NCI-H526 (cell line): ENCODE results near the gene GLIS1.
"Not testable (repeated sequence)": the region's sequence is repeated elsewhere in the genome, so short reads cannot be mapped to it uniquely, and the experiment has no call there.

Experiments
- DNase-seq, 2 experiments: peaks; one replicate each; lab custom pipeline; 2025; lab: John Stamatoyannopoulos, UW

GLIS1 gene

GRCh38 chr1:53561503-53562105 lies 177.4 kb downstream of the GLIS1 start:
- no peak for DNase-seq

DNA sequence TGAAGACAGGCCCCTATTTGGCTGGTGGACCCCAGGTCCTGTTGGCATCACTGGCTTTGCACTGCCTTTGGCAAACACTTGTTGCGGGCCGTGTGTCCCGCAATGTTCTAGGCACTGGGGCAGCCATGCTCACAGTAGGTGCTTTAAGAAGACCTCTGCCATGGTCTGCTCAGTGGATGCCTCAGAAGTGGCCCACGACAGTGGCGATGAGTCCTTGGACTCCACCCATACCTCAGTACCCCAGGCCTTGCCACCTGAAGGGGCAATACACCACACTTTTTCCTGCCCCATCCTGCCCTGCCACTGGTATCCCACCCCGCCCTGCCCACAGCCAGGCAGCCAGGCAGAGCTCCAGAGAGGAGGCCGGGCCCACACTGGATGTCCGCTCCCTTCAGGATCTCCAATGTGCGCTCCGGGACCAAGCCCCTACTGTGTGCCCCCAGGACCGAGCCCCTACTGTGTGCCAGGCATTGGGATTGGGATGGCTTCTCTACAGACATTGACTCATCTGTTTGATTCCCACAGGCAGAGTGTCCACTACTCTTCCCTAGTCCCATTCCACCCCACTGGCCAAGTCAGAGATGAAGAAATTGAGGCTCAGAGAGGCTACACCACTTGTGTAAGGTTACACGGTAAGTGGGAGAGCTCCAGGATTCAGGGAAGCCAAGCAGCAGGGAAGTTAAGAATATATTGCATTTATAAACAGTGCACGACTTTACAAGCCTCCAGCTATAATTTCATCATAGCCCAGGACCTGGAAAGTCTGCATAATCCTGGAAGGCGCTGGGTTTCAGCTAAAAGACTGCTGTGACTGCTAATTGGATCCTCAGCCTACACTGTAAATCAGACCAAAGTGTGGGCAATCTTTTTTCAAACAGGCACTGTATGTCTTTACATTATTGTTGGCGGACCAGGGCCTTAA lies 178.1 kb downstream of the GLIS1 start:
- no peak for DNase-seq

GRCh38 chr1:53559854-53560580 lies 178.9 kb downstream of the GLIS1 start:
- no peak for DNase-seq

- DNase-seq, result no peak
These were observed 179.6 kb downstream of the GLIS1 start for GRCh38 chr1:53559391-53559815.

DNA sequence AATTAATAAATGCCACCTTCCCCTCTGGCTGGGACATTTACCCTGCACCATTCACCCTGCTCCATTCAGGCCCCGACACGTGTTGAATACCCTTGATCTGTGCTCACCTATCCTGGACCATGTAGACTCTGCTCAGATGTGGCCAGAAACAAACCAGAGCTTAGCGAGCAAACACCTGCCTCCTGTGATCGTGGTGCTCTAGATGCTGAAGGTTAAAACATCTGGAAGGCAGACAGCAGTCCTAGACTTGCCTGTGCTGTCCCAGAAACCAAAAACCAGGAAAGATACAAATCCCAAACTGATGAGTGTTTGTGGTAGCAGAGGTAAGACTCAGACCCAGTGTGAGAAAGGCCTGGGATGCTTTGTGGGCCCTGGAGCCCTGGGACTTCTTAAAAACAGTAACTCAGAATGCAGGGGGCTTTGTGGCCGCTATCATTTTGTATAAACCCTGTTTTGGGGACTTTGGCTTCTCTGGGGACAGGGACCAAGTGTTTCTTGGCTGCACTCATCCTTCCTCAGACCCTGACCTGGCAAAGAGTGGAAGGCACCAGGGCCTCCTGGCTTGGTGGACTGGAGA lies 180.1 kb downstream of the GLIS1 start:
- DNase-seq, result no peak

DNA sequence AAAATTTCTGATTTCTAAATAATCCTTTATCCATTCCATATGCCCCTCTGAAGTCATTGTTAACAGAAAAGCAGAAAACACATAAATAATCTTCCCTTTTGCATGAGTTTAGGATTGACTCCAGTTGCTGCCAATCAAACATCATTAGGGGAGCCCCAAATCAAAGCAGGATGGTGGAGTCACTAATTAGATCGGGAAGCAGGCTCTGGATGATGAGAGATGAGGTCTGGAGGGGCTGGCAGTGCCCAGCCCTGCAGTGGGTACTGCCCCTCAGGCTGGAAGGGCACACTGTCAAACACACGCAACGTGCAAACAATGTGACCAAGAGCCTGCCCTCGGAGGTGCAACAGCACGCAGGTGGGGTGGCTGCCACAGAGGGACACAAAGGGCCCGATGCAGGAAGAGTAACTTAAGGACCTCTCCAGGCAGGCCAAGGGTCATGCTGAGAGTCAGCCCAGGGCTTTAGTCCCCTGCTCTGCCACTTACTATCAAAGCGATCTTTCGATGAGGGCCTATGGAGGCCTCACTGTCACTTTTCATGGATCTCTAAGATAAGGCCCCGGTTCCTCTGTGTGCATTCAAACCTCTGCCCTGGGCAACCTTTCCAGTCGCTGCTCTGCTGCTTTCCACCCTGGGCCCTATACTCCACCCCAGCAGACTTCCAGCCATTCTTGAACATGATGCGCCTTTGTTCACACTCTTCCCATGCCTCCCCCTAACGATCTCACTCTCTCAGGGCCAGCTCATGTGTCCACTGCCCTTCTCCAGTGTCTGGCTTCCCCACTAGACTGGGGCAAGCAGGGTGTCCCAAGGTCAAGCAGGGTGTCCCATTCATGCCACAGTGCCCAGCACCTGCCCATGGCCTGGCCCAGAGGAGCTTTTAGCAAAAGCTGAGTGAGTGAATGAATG lies 180.9 kb downstream of the GLIS1 start:
- DNase-seq, result no peak

- no peak for DNase-seq
These were observed 181.6 kb downstream of the GLIS1 start for GRCh38 chr1:53557369-53557768.

DNA sequence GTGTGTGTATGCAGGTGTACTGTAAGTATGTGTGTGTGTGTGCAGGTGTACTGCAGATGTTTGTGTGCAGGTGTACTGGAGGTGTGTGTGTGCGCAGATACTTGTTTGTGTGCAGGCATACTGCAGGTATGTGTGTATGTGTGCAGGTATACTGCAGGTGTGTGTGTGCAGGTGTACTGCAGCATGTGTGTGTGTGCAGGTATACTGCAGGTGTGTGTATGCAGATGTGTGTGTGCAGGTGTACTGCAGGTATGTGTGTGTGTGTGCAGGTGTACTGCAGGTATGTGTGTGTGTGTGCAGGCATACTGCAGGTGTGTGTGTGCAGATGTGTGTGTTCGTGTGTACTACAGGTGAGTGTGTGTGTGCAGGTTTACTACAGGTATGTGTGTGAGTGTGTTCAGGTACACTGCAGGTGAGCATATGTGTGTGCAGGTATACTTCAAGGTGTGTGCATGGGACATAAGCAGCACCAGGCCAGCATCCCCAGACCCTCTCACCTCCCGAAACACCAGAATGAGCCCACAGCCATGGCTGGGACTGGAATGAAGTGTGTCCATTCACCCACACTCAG lies 182.2 kb downstream of the GLIS1 start:
- DNase-seq, result no peak

GRCh38 chr1:53555620-53556326 lies 183.2 kb downstream of the GLIS1 start:
- not testable (repeated sequence) for DNase-seq

DNA sequence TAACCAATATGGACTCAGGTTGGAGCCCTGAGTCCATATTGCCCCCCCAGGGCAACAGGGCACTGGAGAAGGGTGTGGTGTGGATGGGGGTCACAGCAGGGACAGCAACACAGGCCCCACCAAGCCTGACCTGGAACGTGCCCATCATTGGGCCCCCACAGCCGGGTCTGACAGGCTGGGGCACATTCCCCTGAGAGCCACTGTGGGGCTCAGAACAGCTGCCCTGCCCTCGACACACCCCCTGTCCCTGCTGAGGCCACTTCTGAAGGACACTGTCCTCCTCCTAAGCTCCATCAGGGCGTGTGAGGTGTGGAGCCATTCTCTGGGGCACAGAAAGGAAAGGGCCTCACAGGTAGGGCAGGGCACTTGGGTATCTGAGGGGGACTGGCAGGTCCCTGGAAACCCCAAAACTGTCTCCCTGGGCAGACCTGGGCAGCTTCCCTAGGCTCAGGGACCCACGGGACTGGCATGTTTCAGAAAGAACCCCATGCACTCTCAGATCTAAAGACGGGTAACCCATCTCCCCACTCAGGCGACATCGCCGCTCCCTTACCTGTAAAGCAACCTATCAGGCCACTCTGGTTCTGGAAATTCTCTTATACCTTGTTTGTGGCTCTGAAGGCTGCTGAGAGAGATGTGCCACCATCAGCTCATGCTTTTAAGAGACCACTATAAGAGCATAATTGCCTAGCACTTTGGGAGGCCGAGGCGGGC lies 184.2 kb downstream of the GLIS1 start:
- no peak for DNase-seq

DNA sequence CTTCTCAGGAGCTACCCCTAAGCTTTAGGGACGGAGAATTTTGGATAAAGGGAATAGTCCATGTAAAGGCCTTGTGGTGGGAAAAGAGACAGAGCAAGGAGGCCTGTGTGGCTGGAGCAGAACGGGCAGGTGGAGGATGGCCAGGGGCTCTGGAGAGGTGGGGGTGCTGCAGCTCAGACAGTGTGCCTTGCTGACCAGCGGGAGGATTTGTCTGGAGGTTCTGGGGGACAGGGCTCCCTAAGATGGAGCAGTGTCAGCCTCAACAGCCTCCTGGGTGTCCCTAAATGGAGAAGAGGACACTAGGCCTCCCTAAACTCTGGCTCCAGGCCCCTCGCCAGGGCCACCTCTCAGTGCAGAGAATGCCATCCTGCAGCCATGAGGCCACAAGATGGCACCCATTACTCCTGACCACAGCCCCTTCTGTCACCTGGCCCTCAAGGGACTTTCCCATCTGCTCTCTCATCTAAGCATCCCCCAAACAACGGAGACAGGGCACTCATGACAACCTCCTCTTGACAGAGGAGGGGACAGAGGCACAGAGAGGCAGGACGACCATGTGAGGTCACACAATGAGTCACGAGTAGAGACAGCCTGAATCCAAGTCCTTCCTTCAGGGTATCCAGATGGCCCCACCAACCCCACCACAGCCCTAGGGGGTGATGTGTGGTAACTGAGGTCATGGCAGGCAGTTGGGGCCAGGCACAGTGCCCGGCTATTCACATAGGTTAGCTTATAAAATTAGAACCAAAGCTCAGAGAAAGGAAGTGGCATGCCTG lies 185.0 kb downstream of the GLIS1 start:
- DNase-seq, result no peak

DNA sequence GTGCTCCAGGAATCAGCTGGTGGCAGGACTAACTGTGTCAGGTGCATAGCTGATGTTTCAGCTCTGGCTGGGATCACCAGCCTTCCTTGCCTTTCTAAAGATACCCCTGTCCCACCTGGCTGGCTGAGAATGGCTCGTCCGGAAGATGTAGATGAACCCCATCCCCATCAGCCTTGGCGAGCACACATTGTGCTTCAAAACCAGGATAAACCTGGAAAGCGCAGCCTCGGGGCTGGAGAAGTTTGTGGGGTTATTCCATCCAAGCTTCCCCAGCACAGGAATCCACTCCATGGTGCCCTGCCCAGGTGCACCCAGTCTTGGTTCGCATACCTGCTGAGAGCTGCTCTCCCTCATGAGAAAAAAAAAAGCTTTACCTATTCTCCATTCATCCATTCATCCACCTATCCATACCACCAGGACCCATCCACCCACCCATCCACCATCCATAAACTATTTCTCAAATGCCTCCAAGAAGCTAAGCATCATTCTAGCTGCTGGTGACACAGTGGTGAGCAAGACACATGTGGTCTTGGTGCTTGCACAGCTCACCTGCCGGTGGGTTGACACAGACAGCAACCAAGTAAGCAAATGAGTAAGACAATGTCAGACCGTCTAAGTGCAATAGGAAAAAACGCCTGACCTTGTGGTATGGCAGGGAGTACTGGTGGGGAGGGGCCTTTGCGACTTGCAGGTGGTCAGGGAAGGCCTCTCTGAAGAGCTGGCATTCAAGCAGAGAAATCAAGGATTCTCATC lies 185.8 kb downstream of the GLIS1 start:
- peak in 1 of 2 experiments; percentile 22 for DNase-seq

- no peak for DNase-seq
These were observed 186.7 kb downstream of the GLIS1 start for GRCh38 chr1:53552146-53552861.

DNA sequence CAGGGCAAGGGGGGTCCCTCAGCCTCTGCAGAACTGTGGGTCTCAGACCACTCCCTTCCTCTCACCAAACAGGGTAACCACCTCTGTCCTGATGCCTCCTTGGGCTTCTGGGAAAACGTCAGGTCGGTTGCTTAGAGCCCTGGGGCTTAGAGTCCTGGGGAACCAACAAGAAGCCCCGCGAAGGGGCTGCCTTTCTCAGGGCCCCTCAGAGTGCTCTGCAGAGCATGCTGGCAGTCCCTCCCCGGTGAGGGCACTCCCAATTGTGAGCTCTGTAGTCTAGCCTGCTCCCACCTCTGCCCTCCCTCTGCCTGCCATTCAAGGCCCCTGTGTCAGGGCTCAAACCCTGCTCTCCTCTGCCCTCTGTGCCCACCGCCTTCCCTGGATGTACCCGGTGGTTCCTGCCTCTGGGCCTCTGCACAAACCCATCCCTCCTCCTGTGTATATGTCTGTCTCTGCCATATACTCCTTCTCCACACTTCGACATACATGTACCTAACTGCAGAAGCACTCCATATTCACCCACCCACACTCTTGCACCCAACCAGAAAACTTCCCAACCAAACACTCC lies 187.5 kb downstream of the GLIS1 start:
- DNase-seq, result no peak

GRCh38 chr1:53550201-53550741 lies 188.7 kb downstream of the GLIS1 start:
- no peak for DNase-seq

DNA sequence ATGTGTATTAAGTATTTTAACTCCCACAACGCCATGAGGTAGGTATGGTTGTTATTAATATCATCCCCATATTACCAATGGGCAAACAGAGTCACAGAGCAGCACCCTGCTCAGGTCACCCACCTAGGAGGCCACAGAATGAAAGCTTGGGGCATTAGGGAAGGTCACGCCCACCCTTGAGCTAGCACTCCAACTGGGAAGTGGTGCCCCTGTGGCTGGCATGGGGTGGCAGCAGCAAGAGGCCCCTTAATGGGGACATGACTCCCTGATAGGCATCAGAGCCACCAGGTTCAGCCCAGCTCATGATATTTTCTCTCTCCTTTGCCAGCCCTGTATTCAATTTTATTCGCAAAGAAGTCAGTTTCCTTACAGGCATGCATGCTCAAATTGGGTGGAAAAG lies 189.2 kb downstream of the GLIS1 start:
- DNase-seq, result no peak

- DNase-seq, result no peak
These were observed 189.7 kb downstream of the GLIS1 start for GRCh38 chr1:53549287-53549686.
